ENCODE results near the gene AZU1.

Gene AZU1

GRCh38 chr19:797528-798414, 29.9 kb upstream of the AZU1 start:
- DNase-seq: peak; percentile 84

DNA sequence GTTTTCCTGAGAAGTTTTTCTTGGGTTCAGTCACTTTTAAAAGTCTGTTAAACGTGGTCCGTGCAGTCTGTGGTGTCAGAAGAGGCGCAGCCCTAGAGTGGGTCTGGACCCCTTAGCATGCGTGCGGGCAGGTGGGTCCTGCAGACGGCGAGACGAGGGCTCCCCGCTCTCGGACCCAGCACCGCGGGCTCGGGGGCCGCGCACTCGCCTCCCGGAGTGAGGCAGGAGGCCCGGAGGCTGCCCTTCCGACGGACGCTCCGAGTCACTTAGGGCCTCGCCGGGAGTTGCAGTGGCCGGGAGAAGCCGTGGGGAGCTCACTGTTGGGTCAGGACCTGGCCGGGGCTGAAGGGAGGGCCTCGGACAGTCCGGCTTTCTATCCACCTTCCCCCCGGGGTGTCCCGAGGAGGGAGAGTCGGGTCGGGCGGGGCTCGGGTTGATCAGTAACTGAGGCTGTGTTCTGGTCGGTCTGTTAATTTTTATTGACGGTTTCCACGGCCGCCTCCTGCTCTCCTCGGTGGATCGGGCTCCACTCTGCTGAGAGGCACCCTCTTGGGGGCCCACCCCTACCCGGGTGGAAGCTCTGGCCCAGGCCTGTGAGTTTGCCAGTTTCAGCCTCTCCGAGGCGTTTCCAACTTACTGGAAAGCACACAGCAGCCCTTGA, 29.1 kb upstream of the AZU1 start:
- DNase-seq: no peak

- no peak for DNase-seq
Observed at GRCh38 chr19:799076-799881, 28.4 kb upstream of the AZU1 start.

DNA sequence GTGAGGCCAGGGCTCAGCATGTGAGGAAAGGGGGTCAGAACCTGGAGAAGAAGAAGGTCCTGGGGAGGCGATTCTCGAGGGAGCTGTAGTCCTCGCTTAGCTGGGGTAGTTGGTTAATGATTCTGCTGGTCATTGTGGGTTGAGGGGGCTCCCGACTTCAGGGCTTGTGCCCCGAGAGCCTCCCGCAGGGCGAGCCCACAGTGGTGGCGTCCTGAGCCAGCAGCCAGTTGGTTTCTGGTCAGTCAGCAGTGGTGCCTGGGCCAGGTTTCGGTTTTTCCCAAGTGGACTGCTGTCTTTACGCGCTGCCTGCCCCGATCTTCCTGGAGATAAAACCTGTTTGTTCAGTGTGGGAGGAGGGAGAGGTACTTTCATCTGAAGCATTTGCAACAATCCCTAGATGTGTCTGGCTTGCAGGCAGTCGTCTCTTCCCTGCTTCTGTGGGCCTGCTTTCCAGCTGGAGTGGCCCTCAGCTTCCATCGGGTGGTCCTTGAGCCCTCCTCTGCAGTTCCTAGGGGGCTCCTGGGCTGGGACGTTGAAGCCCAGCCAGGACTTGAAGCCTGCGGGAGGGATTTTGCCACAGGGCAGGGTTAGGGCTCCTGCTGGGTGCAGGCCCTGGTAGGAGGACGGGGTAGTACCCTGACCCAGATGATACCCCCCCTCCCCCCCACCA, 27.1 kb upstream of the AZU1 start:
- DNase-seq: no peak

GRCh38 chr19:801030-801860, 26.4 kb upstream of the AZU1 start:
- DNase-seq: no peak

DNA sequence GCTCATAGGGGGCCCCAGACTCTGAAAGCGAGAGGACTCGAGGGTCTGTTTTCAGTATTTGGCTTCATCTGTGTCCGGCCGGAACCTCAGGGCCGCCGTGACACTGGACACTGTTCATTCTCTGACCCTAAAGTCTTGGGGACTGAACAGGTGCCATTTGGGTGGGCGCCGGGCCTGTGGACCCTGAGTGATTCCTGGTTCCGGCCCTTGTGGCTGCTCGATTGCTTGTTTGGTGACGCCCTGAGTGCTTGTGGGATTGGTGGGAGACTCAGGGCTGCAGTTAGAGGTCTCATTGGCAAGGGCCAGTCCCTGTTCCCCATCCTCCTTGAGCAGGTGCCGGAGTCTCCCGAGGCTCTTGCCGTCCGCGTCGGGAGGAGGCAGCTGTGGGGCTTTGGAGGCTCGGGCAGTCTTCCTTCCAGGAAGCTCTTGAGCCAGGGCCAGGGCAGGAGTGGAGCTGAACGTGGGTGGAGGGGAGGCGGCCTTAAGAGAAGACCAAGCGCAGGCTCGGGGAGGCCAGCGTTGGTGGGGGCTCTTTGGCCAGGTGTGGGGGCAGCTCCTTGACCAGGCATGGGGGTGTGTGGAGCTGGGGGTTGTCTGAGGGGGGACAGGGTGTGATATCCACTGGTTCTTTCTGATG, 25.7 kb upstream of the AZU1 start:
- no peak for DNase-seq

DNA sequence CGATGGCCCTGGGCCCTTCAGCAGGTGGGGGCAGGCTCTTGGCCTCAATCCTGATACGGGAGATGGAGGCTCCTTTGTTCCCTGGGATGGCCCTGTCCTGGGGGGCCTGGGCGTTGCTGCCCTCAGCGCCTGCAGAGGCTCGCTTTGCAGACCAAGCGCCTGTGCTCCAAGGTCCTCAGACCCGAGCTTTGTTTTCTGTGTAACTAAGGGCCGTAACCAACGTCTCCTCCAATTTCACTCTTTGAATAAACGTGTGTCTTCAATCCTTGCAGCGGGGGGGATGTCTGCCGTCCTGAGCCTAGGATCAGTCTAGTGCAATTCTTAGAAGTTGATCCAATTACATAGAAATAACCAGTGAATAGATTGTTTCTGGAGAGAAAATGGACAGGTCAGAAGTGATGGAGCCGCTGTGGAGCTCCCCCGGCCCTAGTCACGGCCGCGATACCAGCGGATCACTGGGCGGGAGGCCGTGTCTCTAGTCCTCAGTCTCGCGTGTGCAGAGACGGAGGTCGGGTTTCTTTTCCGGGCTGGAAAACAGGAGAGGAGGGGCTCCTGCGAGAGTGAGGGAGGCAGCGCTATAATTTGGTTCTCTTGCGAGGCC, 25.0 kb upstream of the AZU1 start:
- DNase-seq: no peak

DNA sequence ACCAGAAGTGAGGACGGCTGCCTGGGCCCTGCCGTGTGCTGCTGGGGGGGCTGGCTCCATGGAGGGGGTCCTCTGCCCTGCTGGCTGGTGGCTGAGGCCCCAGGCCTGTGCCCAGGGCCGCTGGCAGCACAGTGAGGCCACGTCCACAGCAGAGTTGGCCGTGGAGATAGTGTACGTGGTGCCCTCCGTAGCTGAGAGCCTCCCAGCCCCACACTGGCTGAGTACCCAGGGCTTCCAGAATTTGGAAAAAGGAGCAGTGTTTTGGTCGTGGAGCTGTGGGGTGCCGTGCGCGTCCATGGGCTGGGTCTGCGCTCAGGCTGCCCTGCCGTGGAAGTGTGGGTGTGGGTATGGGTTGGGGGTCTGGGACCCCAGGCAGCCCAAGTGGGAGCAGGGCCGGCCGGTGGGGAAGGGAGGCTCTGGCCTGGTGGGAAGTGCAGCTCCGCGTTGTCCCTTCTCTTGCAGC, 24.5 kb upstream of the AZU1 start:
- DNase-seq: no peak

DNA sequence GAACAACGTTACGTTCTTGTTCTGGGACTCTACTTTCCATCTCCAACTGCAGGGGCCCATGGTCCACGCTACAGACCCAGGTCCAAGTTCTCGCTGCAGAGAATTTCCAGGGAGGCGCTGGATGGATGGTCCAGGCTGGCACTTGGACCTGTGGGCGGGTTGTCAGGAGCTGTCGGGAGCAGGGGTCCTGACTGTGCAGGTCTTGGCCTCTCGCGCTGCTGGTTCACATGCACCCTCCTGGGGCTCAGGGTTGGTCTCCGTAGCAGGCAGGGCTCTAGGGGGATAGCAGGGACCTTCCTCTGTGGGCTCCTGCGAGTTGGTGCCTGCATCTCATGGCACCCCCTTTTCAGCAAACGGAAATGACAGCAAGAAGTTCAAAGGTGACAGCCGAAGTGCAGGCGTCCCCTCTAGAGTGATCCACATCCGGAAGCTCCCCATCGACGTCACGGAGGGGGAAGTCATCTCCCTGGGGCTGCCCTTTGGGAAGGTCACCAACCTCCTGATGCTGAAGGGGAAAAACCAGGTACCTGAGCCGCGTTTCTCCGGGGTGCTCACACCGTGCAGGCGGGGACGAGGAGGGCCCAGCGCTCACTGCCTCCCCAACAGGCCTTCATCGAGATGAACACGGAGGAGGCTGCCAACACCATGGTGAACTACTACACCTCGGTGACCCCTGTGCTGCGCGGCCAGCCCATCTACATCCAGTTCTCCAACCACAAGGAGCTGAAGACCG, 23.8 kb upstream of the AZU1 start:
- no peak for DNase-seq

GRCh38 chr19:804419-805165, 23.0 kb upstream of the AZU1 start:
- no peak for DNase-seq

- no peak for DNase-seq
Observed at GRCh38 chr19:805166-805551, 22.5 kb upstream of the AZU1 start.

DNA sequence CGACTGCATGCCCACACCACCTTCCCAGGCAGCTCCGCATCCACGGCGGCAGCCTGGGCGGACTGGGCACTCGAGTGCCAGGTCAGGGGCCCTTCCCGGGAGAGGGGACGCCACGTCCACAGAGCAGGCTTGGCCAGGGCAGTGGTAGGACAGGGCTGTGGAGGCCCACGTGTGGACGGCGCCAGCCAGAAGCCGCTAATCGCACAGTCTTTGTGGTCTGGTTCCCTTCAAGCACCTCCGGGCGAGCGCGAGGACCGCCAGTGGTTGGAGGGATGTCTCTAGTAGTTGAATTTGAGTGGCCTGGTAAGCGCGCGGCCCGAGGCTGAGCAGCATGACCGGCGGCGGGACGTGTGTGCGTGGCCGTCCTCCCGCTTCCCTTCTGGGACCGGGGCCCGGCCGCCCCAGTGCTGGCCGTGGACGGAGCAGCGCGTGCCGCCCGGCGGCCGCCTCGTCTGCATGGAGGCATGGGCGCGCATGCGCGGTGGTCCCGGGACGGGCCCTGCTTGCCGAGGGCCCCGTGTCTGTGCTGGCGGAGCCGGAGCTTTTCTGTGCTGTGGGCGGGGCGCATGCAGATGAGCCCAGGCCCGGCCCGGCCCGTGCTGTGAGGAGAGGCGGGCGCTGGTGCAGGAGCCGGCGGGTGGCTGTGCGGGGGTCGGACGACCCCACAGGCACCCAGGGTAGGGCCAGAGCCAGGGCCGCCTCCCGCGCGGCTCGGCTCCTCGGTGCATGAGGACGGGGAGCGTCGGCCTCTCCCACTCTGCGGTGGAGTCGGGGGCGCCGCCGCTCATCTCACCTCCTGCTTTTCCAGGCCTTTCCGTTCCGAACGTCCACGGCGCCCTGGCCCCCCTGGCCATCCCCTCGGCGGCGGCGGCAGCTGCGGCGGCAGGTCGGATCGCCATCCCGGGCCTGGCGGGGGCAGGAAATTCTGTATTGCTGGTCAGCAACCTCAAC, 21.8 kb upstream of the AZU1 start:
- no peak for DNase-seq

DNA sequence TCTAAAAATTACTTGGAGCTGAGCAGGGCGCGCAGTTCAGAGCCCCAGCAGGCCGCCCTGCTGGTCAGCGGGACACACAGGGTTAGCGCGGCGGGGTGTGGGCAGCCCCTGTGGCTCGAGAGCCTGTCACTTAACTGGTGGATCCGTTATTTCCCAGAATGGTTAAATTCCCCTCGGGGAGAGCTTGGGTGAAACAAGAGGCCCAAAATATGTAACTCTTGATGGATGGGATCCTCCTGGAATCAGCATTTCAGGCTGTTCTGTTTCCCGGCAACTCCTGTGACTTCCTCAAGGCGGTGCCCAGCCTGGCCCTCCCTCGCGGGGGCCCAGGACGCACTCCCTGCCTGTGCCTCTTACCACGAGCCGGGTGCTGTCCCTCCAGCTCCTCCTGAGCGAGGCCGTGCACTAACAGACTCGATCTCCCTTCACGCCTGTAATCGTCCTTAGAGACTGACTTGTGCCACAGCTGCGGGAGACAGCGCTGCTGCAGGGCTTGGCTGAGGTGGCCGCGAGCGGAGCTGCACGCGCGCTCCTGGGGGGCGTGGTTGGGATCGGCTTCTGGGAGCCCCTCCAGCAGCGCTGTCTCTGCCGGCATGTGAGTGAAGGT, 20.7 kb upstream of the AZU1 start:
- DNase-seq: no peak

DNA sequence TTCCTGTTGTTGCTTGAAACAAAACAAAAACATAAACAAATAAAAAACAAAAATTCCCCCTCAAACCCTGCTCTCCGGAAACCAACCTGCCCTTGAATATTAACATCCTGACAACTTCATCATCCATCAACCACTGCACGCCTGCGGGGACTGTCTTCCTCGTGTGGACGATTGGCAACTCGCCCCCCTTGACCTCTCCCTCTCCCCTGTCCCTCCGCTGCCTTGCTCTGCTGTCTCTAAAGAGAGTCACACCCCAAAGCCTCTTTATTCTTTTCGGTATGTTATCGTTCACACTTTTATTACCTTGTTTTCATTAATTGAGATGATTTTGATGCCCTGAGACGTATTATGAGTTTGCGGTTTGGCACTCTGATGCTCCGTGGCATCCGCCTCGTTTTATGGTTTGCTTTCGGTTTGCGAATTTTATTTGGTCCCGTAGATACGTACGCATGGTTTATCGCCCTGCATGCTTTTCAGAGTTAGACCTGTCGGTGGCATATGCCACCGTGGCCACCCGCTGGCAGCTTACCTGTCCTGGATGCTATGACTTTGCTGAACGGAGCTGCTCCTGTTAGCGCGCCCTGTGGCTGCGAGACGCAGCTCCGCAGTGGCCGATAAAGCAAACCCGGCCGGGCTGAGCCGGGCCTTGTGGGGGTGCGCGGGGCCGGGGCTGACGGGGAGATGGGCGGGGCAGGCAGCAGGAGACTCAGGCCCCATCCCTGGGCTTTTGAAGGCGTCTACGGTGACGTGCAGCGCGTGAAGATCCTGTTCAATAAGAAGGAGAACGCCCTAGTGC, 19.8 kb upstream of the AZU1 start:
- DNase-seq: no peak

DNA sequence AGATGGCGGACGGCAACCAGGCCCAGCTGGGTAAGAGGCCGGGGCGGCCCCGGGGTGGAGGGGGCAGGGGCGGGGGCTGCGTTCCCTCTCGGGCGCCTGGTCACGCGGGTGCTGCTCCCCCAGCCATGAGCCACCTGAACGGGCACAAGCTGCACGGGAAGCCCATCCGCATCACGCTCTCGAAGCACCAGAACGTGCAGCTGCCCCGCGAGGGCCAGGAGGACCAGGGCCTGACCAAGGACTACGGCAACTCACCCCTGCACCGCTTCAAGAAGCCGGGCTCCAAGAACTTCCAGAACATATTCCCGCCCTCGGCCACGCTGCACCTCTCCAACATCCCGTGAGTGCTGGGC, 19.2 kb upstream of the AZU1 start:
- DNase-seq: no peak

GRCh38 chr19:810077-810855, 17.4 kb upstream of the AZU1 start:
- no peak for DNase-seq

All from activated gamma-delta T cell treated with Interleukin-2 at 50 U/mL for 16 hours (primary cell).